ENCODE measurements around the gene NLRP5.

GRCh38 chr19:55973982-55974381, 12.6 kb upstream of the NLRP5 start:
- TF ChIP-seq CTCF (conservative IDR thresholded peaks at IDR 0.05; ENCODE audit: low read length) (no peak), EZH2phosphoT487 (IDR thresholded peaks at IDR 0.05; ENCODE audit: borderline replicate concordance) (no peak)

Data from Loucy (cell line).